T47D (cell line): Measurements from ENCODE around the gene SOSTDC1.
A peak's percentile ranks its signal among the peaks of the same experiment; 100 is the strongest.
"Not testable (repeated sequence)": the region's sequence is repeated elsewhere in the genome, so short reads cannot be mapped to it uniquely, and the experiment has no call there.

ENCODE experiments used
- DNase-seq, 2 experiments: peaks; one replicate each; pipeline versions ENCODE4 v3.0.0 to v3.0.0-alpha.2; 2011 to 2012; ENCODE audit warnings: low read depth in 1 of 2, low spot score in 1 of 2
- JUND ChIP-seq: IDR thresholded peaks from 2 replicates; pipeline ENCODE4 v1.6.1; 2012; ENCODE audit warnings: low read depth
- in situ Hi-C: cut with HindIII; loops from 2 replicates; pipeline ENCODE4 v1.10.0; 2016; ENCODE audit warnings: low sequenced_read_pairs, low pct_unique_long_range_greater_than_20kb

SOSTDC1 gene, protein sequence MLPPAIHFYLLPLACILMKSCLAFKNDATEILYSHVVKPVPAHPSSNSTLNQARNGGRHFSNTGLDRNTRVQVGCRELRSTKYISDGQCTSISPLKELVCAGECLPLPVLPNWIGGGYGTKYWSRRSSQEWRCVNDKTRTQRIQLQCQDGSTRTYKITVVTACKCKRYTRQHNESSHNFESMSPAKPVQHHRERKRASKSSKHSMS

DNA sequence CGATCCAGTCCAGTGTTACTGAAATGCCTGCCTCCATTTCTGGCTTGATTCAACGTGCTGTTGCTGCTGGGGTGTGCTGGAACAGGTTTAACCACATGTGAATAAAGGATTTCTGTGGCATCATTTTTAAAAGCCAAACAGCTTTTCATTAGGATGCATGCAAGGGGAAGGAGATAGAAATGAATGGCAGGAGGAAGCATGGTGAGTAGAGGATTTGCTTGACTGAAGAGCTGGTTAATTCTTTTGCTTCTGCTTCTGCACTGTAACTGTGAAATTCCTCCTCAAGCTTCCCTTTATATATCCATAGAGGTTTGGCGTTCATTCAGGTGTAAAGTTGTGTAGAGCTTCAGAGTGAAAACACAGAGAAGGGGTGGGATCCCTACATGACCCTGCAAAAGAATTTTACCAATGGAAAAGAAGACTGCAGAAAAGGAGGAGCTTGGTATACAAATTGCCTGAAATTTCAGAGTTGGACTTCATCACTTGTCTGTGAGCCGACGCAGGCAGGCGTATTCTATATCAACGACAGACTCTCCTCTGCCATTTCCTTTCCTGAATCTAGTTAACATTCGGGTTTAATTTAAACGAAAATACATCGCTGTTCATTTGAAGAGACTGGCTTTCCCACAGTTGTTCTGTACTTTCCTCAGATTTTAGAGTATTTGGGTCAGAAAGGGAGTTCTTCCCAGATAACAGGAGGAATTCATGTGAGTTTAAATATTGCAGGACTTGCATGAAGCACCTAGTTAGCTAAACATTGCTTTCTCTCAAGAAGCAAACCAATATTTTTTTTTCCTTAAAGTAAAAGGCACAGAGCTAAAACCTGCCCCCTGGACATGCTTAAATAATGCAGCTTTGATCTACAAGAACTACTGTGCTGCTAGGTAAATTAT, at the start of gene SOSTDC1:
Gene SOSTDC1 (minus strand): TSS at position 270 of the 893 bp plus-strand sequence. CDS start 70 bp downstream, at position 200.
- in situ Hi-C loops, result no loop called here
- DNase-seq, result peak; percentile 12 to 55
- TF ChIP-seq JUND, result no peak

DNA sequence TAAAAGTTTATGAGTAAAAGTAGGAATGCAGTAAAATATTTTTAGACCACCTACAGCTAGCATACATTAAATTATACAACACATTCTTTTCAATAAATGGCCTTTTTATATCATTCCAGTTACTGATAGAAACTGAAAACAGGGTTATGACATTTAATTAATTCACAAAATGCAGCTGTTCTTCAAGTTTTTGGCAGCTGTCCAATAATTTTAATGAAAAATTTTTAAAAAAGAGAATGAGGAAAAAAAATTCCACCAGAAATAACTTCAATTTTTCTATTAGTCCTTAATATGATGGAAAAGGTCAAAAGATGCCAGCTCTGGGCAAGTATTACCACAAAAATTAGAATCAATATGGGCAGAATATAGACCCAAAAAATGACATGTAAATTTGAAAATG, 49.2 kb upstream of the SOSTDC1 start:
- no peak for TF ChIP-seq JUND
- in situ Hi-C loops, result no loop called here
- DNase-seq, result no peak

GRCh38 chr7:16514271-16514670, 48.7 kb upstream of the SOSTDC1 start:
- in situ Hi-C loops, result no loop called here
- no peak for TF ChIP-seq JUND
- DNase-seq, result no peak

GRCh38 chr7:16512097-16512496, 46.6 kb upstream of the SOSTDC1 start:
- in situ Hi-C loops, result no loop called here
- no peak for DNase-seq
- TF ChIP-seq JUND, result no peak

DNA sequence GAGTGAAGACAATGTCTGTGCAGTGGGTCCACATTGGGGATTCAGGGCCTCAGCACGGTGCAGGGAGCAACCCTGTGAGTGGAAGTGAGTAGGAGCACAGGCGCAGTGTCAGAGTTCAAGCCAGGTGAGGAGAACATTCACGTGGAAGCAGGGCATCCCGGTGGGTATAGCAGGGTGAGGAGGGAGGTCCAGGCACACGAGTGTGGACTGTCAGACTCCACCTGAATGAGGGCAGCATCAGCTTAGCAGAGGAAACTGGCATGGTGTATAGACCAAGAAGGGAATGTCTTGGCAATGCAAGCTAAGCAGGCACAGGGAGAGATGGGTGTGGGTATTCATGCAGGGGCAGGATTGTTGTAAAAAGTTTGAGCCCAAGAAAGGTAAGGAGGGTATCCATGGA, 45.8 kb upstream of the SOSTDC1 start:
- no peak for TF ChIP-seq JUND
- no peak for DNase-seq
- in situ Hi-C loops, result no loop called here

- no peak for TF ChIP-seq JUND
- no peak for DNase-seq
- in situ Hi-C loops, result no loop called here
These were observed 44.3 kb upstream of the SOSTDC1 start for GRCh38 chr7:16509829-16510228.

DNA sequence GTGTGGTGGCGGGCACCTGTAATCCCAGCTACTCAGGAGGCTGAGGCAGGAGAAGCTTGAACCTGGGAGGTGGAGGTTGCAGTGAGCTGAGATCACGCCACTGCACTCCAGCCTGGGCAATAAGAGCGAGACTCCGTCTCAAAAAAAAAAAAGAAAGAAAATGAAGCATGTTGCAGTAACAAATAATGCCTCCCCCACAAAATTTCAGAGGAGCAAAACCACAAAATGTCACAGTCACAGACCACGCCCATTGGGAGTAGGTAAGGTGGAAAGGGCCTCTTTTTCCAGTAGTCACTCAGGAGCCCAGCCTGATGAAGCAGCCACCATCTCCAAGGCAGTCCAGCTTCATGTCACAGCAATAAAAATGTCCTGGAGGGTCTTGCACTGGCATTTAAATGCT, 40.9 kb upstream of the SOSTDC1 start:
- DNase-seq, in situ Hi-C loops: not testable (repeated sequence)

GRCh38 chr7:16504019-16504418, 38.5 kb upstream of the SOSTDC1 start:
- in situ Hi-C loops, result no loop called here
- TF ChIP-seq JUND, result no peak
- no peak for DNase-seq

- no peak for TF ChIP-seq JUND
- DNase-seq, result no peak
- in situ Hi-C loops, result no loop called here
These were observed 36.8 kb upstream of the SOSTDC1 start for GRCh38 chr7:16502303-16502702.

DNA sequence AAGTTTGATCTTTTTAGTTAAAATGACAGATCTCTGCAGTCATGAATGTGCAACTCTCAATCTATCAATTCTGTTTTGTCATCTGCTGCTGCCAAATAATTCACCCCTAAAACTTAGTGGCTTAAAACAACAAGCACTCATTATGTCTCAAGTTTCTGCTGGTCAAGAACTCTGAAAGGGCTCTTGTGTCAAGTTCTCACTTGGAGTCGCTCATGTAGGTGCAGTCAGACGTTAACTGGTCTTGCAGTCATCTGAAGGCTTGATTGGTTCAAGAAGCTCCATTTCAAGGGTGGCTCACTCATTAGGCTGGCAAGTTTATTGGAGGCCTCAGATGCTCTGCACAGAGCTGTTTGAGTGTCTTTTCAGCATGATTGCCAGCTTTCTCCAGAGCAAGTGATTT, 32.6 kb upstream of the SOSTDC1 start:
- no peak for TF ChIP-seq JUND
- no peak for DNase-seq
- in situ Hi-C loops, result no loop called here

- TF ChIP-seq JUND, result no peak
- peak in 1 of 2 experiments; percentile 37 for DNase-seq
- in situ Hi-C loops, result no loop called here
These were observed 29.6 kb upstream of the SOSTDC1 start for GRCh38 chr7:16494955-16495719.

- TF ChIP-seq JUND, result no peak
- no peak for DNase-seq
- in situ Hi-C loops, result no loop called here
These were observed 29.0 kb upstream of the SOSTDC1 start for GRCh38 chr7:16494551-16494950.

- no peak for TF ChIP-seq JUND
- DNase-seq, result no peak
- in situ Hi-C loops, result no loop called here
These were observed 27.7 kb upstream of the SOSTDC1 start for GRCh38 chr7:16493266-16493665.
